ENCODE measurements around the gene RUFY1.
A peak's percentile ranks its signal among the peaks of the same experiment; 100 is the strongest.

RUFY1 gene

DNA sequence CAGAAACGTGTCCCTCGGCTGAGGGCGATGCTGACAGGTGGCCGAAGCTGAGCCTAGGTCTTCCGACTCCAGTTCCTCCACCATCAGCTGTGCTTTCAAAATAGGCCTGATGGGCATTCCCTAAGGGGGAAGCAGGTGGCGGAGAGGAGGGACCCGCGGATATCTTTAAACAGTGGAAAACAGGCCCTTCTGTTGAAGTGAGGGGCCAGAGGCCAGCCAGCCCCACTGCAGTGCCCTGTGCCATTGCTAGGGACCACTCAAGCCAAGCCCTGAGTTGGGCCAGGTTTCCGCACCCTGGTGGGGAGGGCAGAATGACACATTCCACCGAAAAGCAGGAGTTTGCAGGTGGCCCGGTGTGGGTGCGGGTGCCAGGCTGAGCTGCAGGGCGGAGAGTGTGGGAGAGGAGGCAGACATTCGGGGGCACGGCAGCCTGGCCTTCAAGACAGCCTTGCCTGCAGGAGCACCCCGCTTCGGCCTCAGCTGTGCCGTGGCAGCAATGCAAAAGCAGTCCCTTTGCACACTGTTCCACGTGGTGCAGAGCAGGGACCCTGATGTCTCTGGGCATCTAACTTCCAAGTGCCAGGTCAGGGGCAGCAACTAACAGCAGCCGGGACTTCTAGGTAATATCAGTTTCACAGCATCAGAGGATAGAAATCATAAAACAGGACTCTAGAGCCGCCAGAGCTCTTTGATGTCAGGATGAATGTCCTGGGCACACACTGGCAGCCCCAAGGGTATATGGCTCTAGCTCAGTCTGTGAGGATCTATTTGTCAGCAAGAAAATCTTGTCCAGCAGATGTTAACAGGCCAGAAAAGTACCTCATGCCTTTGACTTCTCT lies 55.9 kb downstream of the RUFY1 start:
- ATAC-seq: peak; percentile 1
- TF ChIP-seq, protein P1, sequence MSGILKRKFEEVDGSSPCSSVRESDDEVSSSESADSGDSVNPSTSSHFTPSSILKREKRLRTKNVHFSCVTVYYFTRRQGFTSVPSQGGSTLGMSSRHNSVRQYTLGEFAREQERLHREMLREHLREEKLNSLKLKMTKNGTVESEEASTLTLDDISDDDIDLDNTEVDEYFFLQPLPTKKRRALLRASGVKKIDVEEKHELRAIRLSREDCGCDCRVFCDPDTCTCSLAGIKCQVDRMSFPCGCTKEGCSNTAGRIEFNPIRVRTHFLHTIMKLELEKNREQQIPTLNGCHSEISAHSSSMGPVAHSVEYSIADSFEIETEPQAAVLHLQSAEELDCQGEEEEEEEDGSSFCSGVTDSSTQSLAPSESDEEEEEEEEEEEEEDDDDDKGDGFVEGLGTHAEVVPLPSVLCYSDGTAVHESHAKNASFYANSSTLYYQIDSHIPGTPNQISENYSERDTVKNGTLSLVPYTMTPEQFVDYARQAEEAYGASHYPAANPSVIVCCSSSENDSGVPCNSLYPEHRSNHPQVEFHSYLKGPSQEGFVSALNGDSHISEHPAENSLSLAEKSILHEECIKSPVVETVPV (CRISPR knock-in tag; IDR thresholded peaks at IDR 0.05): no peak
- TF ChIP-seq ZNF565 (CRISPR knock-in tag; conservative IDR thresholded peaks at IDR 0.05; ENCODE audit: low read depth) (no peak), ZC3H10 (CRISPR knock-in tag; IDR thresholded peaks at IDR 0.05) (no peak), TCF4 (CRISPR knock-in tag; IDR thresholded peaks at IDR 0.05; ENCODE audit: borderline replicate concordance) (no peak), ZFP30 (CRISPR knock-in tag; IDR thresholded peaks at IDR 0.05) (no peak), BACH2 (CRISPR knock-in tag; IDR thresholded peaks at IDR 0.05; ENCODE audit: borderline replicate concordance) (no peak)

DNA sequence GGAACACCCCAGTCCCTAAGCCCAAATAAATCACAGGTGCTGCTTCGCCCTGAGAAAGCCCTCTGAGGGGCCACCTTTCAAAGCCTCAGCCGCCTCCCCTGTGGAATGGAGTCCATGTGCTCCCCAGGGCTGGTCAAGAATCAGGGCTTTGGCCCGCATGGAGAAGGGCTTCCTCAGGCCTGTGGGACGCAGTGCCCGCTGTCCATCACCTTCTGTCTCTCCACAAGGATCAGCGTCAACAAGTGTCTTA lies 56.5 kb downstream of the RUFY1 start:
- peak; percentile 4 for ATAC-seq
- TF ChIP-seq, protein P1 (CRISPR knock-in tag; IDR thresholded peaks at IDR 0.05): no peak
- TF ChIP-seq ZC3H10 (CRISPR knock-in tag; IDR thresholded peaks at IDR 0.05) (no peak), TOX (CRISPR knock-in tag; IDR thresholded peaks at IDR 0.05; ENCODE audit: borderline replicate concordance) (no peak), ARNTL (CRISPR knock-in tag; IDR thresholded peaks at IDR 0.05; ENCODE audit: borderline replicate concordance, low read depth) (no peak), BACH2 (CRISPR knock-in tag; IDR thresholded peaks at IDR 0.05; ENCODE audit: borderline replicate concordance) (no peak), SNAI2 (CRISPR knock-in tag; IDR thresholded peaks at IDR 0.05) (no peak), OSR1 (CRISPR knock-in tag; IDR thresholded peaks at IDR 0.05) (no peak), GLIS3 (CRISPR knock-in tag; IDR thresholded peaks at IDR 0.05) (no peak), ISL1 (CRISPR knock-in tag; IDR thresholded peaks at IDR 0.05) (no peak), ZNF8 (CRISPR knock-in tag; IDR thresholded peaks at IDR 0.05) (no peak), ZFP3 (CRISPR knock-in tag; IDR thresholded peaks at IDR 0.05) (no peak), PPARA (CRISPR knock-in tag; IDR thresholded peaks at IDR 0.05; ENCODE audit: borderline replicate concordance) (no peak), TCF4 (CRISPR knock-in tag; IDR thresholded peaks at IDR 0.05; ENCODE audit: borderline replicate concordance) (no peak), ZNF565 (CRISPR knock-in tag; conservative IDR thresholded peaks at IDR 0.05; ENCODE audit: low read depth) (no peak)
- TF ChIP-seq, protein P2, sequence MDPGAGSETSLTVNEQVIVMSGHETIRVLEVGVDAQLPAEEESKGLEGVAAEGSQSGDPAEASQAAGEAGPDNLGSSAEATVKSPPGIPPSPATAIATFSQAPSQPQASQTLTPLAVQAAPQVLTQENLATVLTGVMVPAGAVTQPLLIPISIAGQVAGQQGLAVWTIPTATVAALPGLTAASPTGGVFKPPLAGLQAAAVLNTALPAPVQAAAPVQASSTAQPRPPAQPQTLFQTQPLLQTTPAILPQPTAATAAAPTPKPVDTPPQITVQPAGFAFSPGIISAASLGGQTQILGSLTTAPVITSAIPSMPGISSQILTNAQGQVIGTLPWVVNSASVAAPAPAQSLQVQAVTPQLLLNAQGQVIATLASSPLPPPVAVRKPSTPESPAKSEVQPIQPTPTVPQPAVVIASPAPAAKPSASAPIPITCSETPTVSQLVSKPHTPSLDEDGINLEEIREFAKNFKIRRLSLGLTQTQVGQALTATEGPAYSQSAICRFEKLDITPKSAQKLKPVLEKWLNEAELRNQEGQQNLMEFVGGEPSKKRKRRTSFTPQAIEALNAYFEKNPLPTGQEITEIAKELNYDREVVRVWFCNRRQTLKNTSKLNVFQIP (CRISPR knock-in tag; IDR thresholded peaks at IDR 0.05; ENCODE audit: borderline replicate concordance, low read depth): no peak
- TF ChIP-seq, protein P3, sequence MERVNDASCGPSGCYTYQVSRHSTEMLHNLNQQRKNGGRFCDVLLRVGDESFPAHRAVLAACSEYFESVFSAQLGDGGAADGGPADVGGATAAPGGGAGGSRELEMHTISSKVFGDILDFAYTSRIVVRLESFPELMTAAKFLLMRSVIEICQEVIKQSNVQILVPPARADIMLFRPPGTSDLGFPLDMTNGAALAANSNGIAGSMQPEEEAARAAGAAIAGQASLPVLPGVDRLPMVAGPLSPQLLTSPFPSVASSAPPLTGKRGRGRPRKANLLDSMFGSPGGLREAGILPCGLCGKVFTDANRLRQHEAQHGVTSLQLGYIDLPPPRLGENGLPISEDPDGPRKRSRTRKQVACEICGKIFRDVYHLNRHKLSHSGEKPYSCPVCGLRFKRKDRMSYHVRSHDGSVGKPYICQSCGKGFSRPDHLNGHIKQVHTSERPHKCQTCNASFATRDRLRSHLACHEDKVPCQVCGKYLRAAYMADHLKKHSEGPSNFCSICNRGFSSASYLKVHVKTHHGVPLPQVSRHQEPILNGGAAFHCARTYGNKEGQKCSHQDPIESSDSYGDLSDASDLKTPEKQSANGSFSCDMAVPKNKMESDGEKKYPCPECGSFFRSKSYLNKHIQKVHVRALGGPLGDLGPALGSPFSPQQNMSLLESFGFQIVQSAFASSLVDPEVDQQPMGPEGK (CRISPR knock-in tag; IDR thresholded peaks at IDR 0.05; ENCODE audit: borderline replicate concordance): no peak

DNA sequence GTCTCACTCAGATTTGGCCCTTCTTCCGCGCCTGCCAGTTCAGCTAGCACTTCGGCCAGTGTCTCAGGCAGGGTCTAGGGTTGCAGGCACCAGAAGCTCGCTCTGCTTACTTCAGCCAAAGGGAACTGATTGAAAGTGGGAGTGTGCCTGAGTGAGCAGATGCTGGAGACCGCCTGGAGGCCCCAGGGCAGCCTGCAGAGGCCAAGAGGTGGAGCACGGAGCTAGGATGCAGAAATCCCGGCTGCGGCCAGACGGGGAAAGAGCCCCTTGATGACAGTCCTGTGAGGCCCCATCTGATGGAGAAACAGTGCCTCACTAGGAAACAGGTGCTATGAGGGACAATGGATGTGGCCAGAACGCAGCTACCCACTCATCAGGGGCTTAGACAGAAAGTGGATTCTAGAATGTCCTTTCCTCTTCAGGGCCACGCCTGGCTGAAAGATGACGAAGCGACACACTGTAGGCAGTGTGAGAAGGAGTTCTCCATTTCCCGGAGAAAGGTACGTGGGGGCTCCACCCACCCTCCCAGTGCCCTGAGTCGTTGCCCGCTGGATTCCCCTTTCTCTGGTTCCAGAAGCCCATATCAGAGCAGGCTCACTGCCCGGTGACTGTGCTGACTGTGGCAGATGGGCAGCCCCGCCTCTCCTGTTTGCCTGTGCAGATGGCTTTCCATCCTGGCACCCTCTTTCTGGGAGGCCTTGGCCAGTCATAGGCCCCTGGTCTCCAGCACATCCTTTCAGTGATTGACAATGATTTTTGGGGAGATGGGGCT lies 57.0 kb downstream of the RUFY1 start:
- peak; percentile 18 for ATAC-seq
- TF ChIP-seq, protein P4, sequence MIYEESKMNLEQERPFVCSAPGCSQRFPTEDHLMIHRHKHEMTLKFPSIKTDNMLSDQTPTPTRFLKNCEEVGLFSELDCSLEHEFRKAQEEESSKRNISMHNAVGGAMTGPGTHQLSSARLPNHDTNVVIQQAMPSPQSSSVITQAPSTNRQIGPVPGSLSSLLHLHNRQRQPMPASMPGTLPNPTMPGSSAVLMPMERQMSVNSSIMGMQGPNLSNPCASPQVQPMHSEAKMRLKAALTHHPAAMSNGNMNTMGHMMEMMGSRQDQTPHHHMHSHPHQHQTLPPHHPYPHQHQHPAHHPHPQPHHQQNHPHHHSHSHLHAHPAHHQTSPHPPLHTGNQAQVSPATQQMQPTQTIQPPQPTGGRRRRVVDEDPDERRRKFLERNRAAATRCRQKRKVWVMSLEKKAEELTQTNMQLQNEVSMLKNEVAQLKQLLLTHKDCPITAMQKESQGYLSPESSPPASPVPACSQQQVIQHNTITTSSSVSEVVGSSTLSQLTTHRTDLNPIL (CRISPR knock-in tag; IDR thresholded peaks at IDR 0.05; ENCODE audit: low read depth): no peak
- TF ChIP-seq PPARA (CRISPR knock-in tag; IDR thresholded peaks at IDR 0.05; ENCODE audit: borderline replicate concordance) (no peak), GLIS3 (CRISPR knock-in tag; IDR thresholded peaks at IDR 0.05) (no peak), BACH2 (CRISPR knock-in tag; IDR thresholded peaks at IDR 0.05; ENCODE audit: borderline replicate concordance) (no peak), TOX (CRISPR knock-in tag; IDR thresholded peaks at IDR 0.05; ENCODE audit: borderline replicate concordance) (no peak), RARB (CRISPR knock-in tag; IDR thresholded peaks at IDR 0.05) (no peak), ARNTL (CRISPR knock-in tag; IDR thresholded peaks at IDR 0.05; ENCODE audit: borderline replicate concordance, low read depth) (no peak), ZNF565 (CRISPR knock-in tag; conservative IDR thresholded peaks at IDR 0.05; ENCODE audit: low read depth) (no peak), ESRRG (CRISPR knock-in tag; IDR thresholded peaks at IDR 0.05) (no peak), ISL1 (CRISPR knock-in tag; IDR thresholded peaks at IDR 0.05) (no peak), ZFP30 (CRISPR knock-in tag; IDR thresholded peaks at IDR 0.05) (no peak), ZFP3 (CRISPR knock-in tag; IDR thresholded peaks at IDR 0.05) (no peak), ZNF8 (CRISPR knock-in tag; IDR thresholded peaks at IDR 0.05) (no peak), SNAI2 (CRISPR knock-in tag; IDR thresholded peaks at IDR 0.05) (no peak)
- TF ChIP-seq, protein P3 (CRISPR knock-in tag; IDR thresholded peaks at IDR 0.05; ENCODE audit: borderline replicate concordance): no peak
- TF ChIP-seq, protein P1 (CRISPR knock-in tag; IDR thresholded peaks at IDR 0.05): no peak; the same call in 1 of the 2 replicates
- TF ChIP-seq, protein P2 (CRISPR knock-in tag; IDR thresholded peaks at IDR 0.05; ENCODE audit: borderline replicate concordance, low read depth): no peak

Measured in SK-N-SH treated with all-trans-retinoic acid at 6 μM for 48 hours (cell line).